GM10266 (cell line): ENCODE measurements around the gene HECTD4.

Source experiments
- DNase-seq: peaks from one replicate; pipeline ENCODE4 v3.0.0; 2012; ENCODE audit errors: extremely low spot score
- TF ChIP-seq, protein P1 (sequence below): IDR thresholded peaks from 2 replicates; pipeline ENCODE4 v1.5.1; 2012; ENCODE audit warnings: mild to moderate bottlenecking, low read depth; ENCODE audit not compliant: control insufficient read depth, insufficient read depth; ENCODE audit errors: missing control alignments

HECTD4 gene

GRCh38 chr12:112194601-112195247, 187.5 kb downstream of the HECTD4 start:
- no peak for DNase-seq
- TF ChIP-seq, protein P1, sequence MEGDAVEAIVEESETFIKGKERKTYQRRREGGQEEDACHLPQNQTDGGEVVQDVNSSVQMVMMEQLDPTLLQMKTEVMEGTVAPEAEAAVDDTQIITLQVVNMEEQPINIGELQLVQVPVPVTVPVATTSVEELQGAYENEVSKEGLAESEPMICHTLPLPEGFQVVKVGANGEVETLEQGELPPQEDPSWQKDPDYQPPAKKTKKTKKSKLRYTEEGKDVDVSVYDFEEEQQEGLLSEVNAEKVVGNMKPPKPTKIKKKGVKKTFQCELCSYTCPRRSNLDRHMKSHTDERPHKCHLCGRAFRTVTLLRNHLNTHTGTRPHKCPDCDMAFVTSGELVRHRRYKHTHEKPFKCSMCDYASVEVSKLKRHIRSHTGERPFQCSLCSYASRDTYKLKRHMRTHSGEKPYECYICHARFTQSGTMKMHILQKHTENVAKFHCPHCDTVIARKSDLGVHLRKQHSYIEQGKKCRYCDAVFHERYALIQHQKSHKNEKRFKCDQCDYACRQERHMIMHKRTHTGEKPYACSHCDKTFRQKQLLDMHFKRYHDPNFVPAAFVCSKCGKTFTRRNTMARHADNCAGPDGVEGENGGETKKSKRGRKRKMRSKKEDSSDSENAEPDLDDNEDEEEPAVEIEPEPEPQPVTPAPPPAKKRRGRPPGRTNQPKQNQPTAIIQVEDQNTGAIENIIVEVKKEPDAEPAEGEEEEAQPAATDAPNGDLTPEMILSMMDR, result no peak

DNA sequence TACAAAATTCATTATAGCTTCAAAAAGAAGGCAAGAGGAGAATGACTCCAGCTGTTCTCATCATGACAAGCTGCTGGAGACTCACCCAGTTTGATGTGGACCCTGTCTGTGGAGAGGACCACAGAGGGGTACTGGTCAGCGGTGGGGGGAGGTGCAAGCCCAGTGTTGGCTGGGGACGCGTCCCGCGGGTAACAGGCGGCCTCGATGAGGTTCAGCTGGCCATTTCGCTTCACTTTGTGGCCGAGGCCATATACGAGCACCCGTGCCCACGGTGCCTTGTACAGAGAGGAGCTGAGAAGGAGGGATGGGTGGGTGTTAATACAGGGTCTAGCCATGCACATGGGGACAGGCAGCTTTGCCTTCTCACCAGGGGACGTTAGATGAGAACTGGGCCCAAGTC, 189.8 kb downstream of the HECTD4 start:
- DNase-seq, result no peak
- TF ChIP-seq, protein P1, result no peak

DNA sequence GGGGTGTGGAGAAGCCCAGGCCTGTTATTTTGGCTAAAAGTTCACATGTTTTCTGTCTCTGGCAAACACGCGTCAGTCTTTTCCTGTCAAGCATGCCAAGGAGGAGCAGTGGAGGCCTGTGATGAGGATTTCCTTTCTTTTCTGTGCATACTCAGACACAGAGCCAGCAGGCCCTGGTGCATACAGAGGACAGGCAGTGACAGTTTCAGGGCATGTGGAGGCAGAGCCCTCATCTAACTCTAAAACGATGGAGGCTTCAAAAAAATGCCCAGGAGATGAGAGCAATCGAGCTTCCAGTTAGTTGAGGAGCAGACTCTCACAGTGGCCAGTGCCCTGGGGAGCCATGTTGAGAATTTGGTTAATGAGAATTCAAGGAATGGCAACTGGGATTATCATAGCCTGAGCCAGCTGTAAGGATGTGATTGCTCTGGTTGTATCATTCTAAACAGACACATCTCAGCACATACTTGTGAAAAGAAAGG, 190.3 kb downstream of the HECTD4 start:
- no peak for DNase-seq
- TF ChIP-seq, protein P1, result no peak

DNA sequence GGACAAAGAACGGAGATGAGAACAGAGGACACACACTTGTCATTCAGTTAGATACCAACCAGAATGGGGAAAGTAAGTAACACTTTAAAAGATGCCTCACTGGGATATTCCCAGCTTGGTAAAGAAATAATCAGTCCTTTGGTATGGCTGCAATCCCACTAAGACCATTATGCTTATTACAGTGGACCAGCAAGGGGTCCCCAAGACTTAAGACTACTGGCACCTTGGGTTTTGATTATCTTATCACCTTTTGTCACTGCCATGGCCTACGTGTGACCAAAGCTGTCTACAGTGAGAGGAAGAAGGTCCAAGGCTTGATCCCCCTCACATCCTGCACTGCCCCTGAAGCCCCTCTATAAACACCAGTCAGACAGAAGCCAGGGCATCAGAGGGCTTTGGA, 191.0 kb downstream of the HECTD4 start:
- TF ChIP-seq, protein P1, result no peak

DNA sequence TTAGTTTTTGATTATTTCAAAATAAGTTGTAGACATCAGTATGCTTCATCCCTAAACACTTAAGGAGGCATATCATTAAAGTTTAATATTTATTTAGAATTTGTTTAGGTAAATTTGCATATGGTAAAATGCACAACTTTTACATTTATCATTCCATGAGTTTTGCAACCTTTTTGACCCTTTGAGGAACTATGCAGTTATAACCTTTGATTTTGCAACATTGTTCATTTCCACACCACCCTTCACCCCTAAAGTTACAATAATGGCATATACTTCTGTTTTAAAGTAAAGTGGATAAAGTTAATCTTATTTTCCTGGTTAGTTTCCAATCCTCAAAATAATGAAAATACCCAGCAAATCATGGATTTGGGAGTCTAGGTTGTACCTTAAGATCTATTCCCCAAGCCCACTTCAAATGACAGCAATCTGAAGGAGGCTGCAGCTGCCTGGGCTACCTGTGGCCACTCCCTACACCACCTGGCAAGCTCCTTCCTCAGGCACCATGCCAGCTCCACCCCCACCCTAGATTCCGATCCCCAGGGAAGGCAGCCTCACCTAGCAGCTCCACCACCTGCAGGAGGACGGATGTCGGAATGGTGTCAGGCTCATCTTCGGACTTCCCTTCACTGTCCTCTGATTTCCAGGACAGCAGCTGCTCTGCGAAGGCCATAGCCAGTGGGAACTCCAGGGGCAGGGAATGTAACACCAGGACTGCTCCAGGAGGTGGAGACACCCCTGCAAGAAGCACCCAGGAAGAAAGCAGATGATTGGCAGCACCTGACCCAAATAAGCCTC, 191.8 kb downstream of the HECTD4 start:
- DNase-seq, result no peak
- TF ChIP-seq, protein P1, result no peak

More for the DNA sequence above, 191.0 kb downstream of the HECTD4 start:
- no peak for DNase-seq

- no peak for DNase-seq
- TF ChIP-seq, protein P1, result no peak
Measured at GRCh38 chr12:112188130-112188830, 194.0 kb downstream of the HECTD4 start.
